Measurements from ENCODE around the gene FBLN2. TPM values are rescaled to one million over a fixed set of nuclear protein-coding genes. Genes with fewer than 3 reads are reported as not detected.

Gene FBLN2
- total RNA-seq, 1 experiment from 2014 or later: 0.39 TPM

DNA sequence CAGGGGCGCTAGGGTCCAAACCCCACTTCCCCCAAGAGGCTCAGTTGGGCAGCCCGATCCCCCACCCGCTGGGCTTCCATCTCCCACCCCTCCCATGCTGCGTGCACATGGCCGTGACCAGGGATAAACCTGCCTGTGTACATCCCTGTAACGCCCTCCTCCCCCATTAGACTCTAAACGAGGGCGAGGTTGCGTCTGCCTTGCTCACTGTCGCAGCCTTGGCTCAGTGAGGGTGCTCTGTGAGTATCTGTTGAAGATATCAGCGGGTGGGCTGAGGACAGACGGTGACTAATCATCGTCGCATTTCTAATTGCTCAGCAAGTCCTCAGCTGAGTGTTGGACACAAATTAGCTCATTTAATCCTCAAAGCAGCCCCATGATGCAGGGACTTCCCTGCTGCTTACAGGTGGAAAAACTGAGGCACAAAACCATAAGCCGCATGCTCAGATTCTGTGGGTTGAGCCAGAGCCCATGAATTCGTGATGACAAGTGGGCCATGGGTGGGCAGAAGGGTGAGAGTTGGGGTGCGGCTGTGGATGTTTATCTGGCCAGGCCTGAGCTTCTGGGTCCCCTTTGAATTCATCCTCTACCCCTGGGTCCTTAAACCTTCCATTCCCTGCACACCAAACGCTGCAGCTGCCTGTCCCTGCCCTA is 26.0 kb downstream of the FBLN2 start:
- H4K20me1 ChIP-seq (ENCODE audit: insufficient read depth): no peaks in the 10 kb centered on the region
- no peak overlapping the region for H3K9ac ChIP-seq (ENCODE audit: low read length)
- no peaks in the 10 kb centered on the region for H3K9me2 ChIP-seq (ENCODE audit: insufficient read depth)
- no peaks in the 10 kb centered on the region for H3K27me3 ChIP-seq (ENCODE audit: insufficient read depth, low read length)
- POLR2A ChIA-PET: no interaction called here
- ATAC-seq (no peak; the same call in 1 of the 2 replicates), DNase-seq (ENCODE audit: low read depth, low spot score) (no peak)
- TF ChIP-seq ZFX (IDR thresholded peaks at IDR 0.05) (no peak), YY1 (IDR thresholded peaks at IDR 0.05; ENCODE audit: extremely low read depth, insufficient replicate concordance, low read depth, low read length) (no peak), POLR2A (IDR thresholded peaks at IDR 0.05; ENCODE audit: borderline replicate concordance, extremely low read depth, insufficient read depth, insufficient read length) (no peak), CEBPB (IDR thresholded peaks at IDR 0.05; ENCODE audit: low read depth) (no peak), CBX3 (IDR thresholded peaks at IDR 0.05; ENCODE audit: low read depth) (no peak), SP1 (IDR thresholded peaks at IDR 0.05; ENCODE audit: low read depth) (no peak), SRF (IDR thresholded peaks at IDR 0.05; ENCODE audit: low read depth) (no peak), ZNF274 (IDR thresholded peaks at IDR 0.05; ENCODE audit: low read depth, low read length) (no peak), EZH2phosphoT487 (IDR thresholded peaks at IDR 0.05; ENCODE audit: borderline replicate concordance) (no peak), EZH2 (IDR thresholded peaks at IDR 0.05) (no peak), EGR1 (IDR thresholded peaks at IDR 0.05; ENCODE audit: low read depth) (no peak)
- no peak overlapping the region for H2AFZ ChIP-seq (ENCODE audit: low read depth, low read length, poor library complexity, severe bottlenecking)
- H3K79me2 ChIP-seq (ENCODE audit: insufficient read depth, low read length): no peaks in the 10 kb centered on the region
- H3K4me1 ChIP-seq (ENCODE audit: control insufficient read depth in 1 of 2, insufficient read depth in 2 of 2, low read length in 2 of 2): peaks cover 0 to 6% of the 10 kb centered on the region in 2 experiments; a peak in 1 of 4 replicates
- no peak overlapping the region for H3K4me2 ChIP-seq (ENCODE audit: low read length)
- H3K36me3 ChIP-seq (ENCODE audit: control insufficient read depth in 1 of 2, insufficient read depth in 2 of 2, low read length in 2 of 2): no peaks in the 10 kb centered on the region
- BruUV-seq (replicated peaks): no TSS peak
- H3K4me3 ChIP-seq (replicated peaks in 1 of 2; ENCODE audit: low read depth in 1 of 2, low read length in 2 of 2): no peak overlapping the region
- RAD21 ChIA-PET (ENCODE audit: low non-redundant PET in 1 of 2, low total read pairs in 2 of 2, uncharacterized antibody in 2 of 2, unreplicated experiment in 2 of 2): no interaction called here
- CTCF ChIA-PET: no interaction called here
- no peaks in the 10 kb centered on the region for H3K9me3 ChIP-seq (ENCODE audit: control insufficient read depth in 1 of 2, insufficient read depth in 1 of 2, low read depth in 1 of 2, low read length in 2 of 2)
- no peak overlapping the region for H3K27ac ChIP-seq (ENCODE audit: low read depth, low read length)
- intact Hi-C loops (cut with micrococcal nuclease): no loop called here

DNA sequence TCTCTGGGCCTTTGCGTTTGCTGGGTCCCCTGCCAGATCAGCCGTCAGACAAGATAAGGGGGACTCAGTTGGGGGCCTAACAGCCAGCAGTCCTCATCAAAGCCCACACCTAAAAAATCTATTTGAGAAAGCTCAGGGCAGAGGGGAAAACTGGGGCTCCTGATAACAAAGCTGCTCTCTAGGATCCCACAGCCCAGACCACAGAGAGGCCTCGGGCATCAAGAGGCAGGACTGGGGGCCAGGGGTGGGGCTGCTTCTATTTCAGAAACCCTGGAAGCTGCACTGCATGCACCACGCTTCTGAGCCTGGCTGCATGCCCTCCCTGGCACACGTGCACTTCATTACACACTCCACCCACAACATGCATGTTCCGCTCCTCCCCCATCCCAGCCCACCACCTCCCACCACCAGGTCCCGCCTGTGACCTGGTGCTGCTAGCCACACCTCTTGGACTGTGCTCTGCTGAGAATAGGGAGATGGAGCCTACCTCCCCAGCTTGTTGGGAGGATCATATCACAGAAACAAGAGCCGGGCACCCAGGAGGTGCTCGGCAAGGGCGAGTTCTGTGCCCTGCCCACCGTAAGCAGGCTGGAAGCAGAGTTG is 26.6 kb downstream of the FBLN2 start:
- no peak overlapping the region for H3K4me3 ChIP-seq (replicated peaks in 1 of 2; ENCODE audit: low read depth in 1 of 2, low read length in 2 of 2)
- H3K36me3 ChIP-seq (ENCODE audit: control insufficient read depth in 1 of 2, insufficient read depth in 2 of 2, low read length in 2 of 2): no peaks in the 10 kb centered on the region
- POLR2A ChIA-PET: no interaction called here
- intact Hi-C loops (cut with micrococcal nuclease): no loop called here
- H3K27ac ChIP-seq (ENCODE audit: low read depth, low read length): no peak overlapping the region
- no peaks in the 10 kb centered on the region for H3K27me3 ChIP-seq (ENCODE audit: insufficient read depth, low read length)
- H3K4me1 ChIP-seq (ENCODE audit: control insufficient read depth in 1 of 2, insufficient read depth in 2 of 2, low read length in 2 of 2): peaks cover 0 to 6% of the 10 kb centered on the region in 2 experiments; a peak in 1 of 4 replicates
- H3K79me2 ChIP-seq (ENCODE audit: insufficient read depth, low read length): no peaks in the 10 kb centered on the region
- H3K9me3 ChIP-seq (ENCODE audit: control insufficient read depth in 1 of 2, insufficient read depth in 1 of 2, low read depth in 1 of 2, low read length in 2 of 2): no peaks in the 10 kb centered on the region
- H3K9ac ChIP-seq (ENCODE audit: low read length): no peak overlapping the region
- CTCF ChIA-PET: no interaction called here
- ATAC-seq (no peak), DNase-seq (ENCODE audit: low read depth, low spot score) (no peak)
- no TSS peak for BruUV-seq (replicated peaks)
- H2AFZ ChIP-seq (ENCODE audit: low read depth, low read length, poor library complexity, severe bottlenecking): no peak overlapping the region
- TF ChIP-seq, protein P1, sequence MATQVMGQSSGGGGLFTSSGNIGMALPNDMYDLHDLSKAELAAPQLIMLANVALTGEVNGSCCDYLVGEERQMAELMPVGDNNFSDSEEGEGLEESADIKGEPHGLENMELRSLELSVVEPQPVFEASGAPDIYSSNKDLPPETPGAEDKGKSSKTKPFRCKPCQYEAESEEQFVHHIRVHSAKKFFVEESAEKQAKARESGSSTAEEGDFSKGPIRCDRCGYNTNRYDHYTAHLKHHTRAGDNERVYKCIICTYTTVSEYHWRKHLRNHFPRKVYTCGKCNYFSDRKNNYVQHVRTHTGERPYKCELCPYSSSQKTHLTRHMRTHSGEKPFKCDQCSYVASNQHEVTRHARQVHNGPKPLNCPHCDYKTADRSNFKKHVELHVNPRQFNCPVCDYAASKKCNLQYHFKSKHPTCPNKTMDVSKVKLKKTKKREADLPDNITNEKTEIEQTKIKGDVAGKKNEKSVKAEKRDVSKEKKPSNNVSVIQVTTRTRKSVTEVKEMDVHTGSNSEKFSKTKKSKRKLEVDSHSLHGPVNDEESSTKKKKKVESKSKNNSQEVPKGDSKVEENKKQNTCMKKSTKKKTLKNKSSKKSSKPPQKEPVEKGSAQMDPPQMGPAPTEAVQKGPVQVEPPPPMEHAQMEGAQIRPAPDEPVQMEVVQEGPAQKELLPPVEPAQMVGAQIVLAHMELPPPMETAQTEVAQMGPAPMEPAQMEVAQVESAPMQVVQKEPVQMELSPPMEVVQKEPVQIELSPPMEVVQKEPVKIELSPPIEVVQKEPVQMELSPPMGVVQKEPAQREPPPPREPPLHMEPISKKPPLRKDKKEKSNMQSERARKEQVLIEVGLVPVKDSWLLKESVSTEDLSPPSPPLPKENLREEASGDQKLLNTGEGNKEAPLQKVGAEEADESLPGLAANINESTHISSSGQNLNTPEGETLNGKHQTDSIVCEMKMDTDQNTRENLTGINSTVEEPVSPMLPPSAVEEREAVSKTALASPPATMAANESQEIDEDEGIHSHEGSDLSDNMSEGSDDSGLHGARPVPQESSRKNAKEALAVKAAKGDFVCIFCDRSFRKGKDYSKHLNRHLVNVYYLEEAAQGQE (IDR thresholded peaks at IDR 0.05; ENCODE audit: low read depth): no peak
- no peak for TF ChIP-seq CEBPB (IDR thresholded peaks at IDR 0.05; ENCODE audit: low read depth)
- TF ChIP-seq EGR1 (IDR thresholded peaks at IDR 0.05; ENCODE audit: low read depth): no peak
- no peak for TF ChIP-seq TCF7L2 (IDR thresholded peaks at IDR 0.05; ENCODE audit: borderline replicate concordance, extremely low read depth, insufficient read depth, insufficient read length)
- no peak for TF ChIP-seq EZH2phosphoT487 (IDR thresholded peaks at IDR 0.05; ENCODE audit: borderline replicate concordance)
- TF ChIP-seq FOSL1 (IDR thresholded peaks at IDR 0.05; ENCODE audit: low read depth): no peak
- no peak overlapping the region for H3K4me2 ChIP-seq (ENCODE audit: low read length)
- no peaks in the 10 kb centered on the region for H4K20me1 ChIP-seq (ENCODE audit: insufficient read depth)
- H3K9me2 ChIP-seq (ENCODE audit: insufficient read depth): no peaks in the 10 kb centered on the region
- RAD21 ChIA-PET (ENCODE audit: low non-redundant PET in 1 of 2, low total read pairs in 2 of 2, uncharacterized antibody in 2 of 2, unreplicated experiment in 2 of 2): no interaction called here

All from HCT116 (cell line).